GM21723 (cell line): Measurements from ENCODE around the gene IRF4.

Experiments
- ATAC-seq: cut with Tn5 transposase; IDR thresholded peaks from one replicate; pipeline ENCODE4 v1.9.1; 2021; ENCODE audit warnings: mild to moderate bottlenecking, moderate library complexity; ENCODE audit not compliant: unreplicated experiment

Gene IRF4

DNA sequence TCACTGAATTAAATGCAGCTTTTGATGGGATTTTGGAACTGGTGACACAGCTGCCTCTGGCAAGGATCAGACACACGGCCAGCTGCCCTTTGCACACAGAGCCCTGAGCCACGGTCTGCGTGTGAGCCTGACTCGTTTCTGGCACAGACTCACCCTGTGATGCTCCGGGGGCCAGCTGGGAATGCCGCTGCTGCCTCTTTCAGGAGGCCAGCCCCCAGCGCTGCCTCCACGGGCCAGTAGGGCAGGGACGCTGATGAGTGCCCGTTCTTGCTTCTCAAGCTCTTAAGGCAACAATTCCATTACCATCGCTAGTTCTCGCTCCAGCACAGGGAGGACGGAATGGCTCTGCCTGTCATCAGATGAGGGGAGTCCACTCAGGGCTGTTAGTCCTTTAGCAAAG lies 61.6 kb downstream of the IRF4 start:
- ATAC-seq, result no peak

DNA sequence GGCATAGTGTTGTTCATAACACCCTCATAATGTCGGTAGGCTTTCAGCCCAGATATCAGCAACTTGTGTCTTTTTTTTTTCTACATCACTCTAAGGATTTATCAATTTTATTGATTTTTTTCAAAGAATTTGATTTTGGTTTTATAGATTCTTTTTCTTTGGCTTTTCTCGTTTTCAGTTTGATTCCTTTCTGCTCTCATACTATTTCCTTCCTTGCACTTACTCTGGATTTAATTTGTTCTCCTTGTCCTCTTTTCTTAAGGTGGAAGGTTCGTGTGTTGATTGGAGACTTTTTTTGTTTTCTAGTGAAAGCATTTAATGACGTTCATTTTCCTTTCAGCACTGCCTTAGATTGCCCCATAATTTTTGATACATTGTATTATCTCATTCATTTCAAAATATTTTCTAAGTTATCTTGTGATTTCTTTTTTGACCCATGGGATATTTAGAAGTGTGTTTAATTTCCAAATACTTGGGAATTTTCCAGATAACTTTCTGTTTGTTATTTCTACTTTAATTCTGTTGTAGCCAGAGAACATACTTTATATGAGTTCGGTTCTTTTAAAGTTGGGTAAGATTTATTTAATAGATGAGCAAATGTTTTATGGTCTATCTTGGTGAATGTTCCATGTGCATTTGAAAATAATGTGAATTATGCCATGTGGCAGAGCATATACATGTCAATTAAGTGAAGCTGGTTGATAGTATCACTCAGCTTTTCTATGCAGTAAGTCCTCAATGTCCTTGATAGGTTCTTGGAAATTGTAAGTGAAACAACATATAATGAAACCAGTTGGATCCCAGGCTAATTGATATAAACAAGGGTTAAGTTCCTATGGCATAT lies 62.8 kb downstream of the IRF4 start:
- no peak for ATAC-seq

DNA sequence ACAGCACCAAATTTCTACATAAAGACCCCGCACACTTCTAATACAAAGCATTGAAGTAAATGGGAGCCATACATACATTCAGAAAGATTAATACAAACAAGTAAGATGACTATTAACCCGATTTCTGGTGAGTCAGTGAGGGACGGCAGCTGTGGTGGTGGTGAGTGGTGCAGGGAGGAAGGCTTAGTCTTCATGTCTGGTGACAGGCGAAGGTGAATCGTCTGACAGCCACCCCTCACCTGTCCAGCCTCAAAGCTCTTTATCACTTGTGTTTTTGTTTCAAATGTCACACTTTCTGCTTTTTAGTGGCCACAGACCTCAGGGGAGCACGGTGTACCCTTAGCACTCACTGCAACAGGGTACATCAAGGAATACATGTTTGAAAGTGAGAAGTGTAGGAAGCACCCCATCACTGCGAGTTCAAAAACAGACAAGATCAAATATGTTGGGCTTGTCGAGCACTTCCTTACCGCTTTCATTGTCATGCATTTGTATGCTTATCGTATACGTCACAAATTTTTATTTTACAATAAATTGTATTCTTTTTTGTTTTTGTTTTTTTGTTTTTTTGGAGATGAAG lies 63.5 kb downstream of the IRF4 start:
- no peak for ATAC-seq

DNA sequence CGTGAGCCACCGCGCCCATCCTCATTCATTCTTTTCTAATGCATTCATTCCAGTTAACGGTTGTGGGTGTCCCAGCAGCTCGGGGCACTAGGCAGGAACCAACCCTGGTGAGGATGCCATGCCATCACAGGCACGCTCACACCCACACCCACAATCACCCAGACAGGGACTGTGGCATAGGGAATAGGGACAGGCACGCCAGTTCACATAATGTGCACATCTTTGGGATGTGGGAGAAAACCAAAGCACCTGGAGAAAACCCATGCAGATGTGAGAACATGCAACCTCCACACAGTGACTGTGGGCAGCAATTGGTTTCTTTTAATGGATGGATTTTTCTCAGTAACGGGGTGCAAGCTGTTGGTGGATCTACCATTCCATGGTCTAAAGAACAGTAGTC lies 64.3 kb downstream of the IRF4 start:
- no peak for ATAC-seq

DNA sequence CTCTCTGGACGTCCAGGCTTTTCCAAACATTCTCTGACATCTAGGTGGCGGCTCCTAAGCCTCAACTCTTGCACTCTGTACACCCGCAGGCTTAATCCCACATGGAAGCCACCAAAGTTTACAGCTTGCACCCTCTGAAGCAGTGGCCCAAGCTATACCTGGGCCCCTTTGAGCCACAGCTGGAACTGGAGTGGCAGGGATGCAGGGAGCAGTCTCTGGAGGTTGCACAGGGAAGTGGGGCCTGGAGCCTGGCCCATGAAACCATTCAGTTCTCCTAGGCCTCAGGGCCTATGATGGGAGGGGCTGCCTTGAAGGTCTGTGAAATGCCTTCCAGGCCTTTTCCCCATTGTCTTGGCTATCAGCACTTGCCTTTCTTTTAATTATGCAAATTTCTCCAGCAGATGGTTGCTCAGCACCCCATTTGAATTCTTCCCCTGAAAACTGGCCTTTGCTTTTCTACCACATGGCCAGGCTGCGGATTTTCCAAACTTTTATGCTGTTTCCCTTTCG lies 64.9 kb downstream of the IRF4 start:
- ATAC-seq, result no peak

DNA sequence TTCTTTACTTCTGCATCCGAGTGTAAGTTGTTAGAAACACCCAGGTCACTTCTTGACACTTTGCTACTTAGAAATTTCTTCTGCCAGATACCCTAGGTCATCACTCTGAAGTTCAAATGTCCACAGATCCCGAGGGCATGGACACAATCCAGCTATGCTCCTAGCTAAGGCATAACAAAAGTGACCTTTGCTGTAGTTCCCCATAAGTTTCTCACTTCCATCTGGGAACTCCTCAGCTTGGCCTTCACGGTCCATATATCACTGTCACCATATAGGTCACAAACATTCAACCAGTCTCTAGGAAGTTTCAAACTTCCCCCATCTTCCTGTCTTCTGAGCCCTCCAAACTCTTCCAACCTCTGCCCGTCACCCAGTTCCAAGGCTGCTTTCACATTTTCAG lies 65.3 kb downstream of the IRF4 start:
- ATAC-seq, result no peak
